ENCODE results near the gene LINS1.
"Not testable (repeated sequence)": the region's sequence is repeated elsewhere in the genome, so short reads cannot be mapped to it uniquely, and the experiment has no call there.

LINS1 gene

DNA sequence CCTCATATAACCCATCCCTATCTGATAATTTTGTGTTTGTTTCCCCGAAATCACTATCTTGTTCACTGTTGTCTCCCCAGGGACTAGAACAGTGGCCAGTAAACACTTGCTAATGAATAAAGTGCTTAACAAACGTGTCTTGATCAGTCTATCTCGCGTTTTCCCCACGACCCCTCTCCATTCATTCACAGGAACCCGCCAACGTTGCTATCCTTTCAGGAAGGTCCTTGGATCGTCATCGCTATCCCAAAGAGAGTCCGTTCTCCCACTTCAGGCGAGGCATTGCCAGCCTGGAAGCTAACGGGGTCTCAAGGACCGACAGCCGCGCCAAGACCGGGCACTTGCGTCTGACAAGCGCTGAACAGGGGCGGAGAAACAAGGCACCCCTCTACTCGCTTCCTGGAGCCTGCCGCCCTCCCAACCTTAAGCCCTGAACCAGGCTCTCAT, 344 bp downstream of the LINS1 start:
- no peak for DNase-seq

DNA sequence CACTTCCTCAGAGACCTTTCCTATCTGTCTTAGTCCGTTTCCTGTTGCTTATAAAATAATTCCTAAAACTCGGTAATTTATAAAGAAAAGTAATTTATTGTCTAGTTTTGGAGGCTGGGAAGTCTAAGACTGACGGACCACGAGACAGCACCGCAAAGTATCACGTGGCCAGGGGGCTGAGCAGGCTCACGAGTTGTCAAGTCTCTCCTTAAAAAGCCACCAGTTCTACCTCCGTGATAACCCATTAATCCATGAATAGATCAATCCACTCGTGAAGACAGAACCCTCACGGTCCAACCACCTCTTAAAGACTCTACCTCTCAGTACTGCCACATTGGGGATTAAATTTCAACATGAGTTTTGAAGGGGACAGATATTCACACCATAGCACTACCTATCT, 821 bp downstream of the LINS1 start:
- no peak for DNase-seq

DNA sequence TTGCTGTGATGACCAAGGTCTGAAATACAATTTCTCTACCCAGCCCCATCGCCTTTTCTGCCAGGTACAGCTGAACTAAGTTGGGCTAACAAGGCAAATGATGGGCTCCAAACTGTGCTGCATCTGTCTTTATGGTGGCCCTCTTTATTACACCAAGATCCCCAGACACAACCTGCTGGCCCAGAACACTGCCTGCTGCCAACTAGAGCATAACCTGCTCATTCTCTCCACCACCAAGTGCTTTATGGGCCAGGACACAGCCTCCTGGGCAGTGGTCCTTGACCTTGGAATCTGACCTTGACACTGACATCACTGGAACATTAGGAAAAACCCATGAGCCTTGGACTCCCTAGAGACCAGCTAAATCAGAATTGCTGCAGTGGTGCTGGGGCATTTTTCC, 3.3 kb downstream of the LINS1 start:
- DNase-seq: no peak

DNA sequence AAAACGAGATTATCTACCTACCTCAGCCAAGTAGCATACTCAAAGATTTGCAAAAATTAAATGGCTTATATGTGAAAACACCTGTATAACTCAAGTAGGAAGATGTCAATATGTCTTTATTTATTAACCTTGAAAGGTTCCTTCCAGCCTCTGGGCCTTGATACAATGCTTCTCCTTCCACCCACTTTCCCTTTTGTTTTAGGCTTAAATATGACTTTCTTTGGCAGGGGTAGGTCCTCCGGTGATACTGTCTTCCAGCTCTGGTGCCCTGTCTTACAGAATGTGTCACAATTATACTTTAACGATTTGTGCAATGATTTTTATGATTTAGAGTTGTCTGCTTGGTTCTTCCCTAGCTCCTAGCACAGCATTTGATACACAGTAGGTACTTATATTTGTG, 4.1 kb downstream of the LINS1 start:
- DNase-seq: no peak

DNA sequence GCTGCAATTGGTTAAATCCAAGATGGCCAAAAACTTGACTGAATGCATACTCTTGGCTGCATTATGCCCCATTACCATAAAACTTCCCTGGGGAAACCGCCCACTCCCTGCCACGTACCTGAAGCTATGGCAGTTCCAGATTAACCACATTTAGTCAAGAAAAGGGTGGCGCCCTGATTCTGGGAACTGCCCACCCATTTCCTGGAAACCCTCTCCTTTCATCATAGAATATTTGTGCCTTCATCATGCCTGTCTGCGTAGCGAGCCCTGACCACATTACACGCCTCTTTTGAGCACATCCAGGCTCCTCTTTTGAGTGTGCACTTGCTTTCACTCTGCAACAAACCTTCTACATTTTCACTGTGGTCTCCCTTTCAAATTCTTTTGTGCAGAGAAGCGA, 5.2 kb downstream of the LINS1 start:
- DNase-seq: peak; percentile 24

DNA sequence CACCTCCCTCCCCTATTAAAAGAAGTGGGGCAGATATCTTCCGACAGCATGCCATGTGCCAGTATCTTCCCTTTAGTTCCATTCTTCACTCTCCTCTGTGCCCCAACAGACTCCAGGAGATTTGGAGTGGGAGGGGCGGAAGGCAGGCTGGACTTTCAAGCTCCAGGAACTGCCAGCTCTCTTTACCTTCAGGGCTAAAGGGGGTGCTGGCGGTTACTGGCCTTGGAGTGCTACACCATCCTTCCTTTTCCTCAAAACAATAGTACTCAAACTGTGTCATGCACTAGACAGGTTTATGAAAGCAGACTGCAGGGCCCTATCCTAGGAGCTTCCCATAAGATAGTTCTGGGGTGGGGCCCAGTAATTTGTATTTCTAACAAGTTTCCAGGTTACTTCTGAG, 6.0 kb downstream of the LINS1 start:
- DNase-seq: no peak

DNA sequence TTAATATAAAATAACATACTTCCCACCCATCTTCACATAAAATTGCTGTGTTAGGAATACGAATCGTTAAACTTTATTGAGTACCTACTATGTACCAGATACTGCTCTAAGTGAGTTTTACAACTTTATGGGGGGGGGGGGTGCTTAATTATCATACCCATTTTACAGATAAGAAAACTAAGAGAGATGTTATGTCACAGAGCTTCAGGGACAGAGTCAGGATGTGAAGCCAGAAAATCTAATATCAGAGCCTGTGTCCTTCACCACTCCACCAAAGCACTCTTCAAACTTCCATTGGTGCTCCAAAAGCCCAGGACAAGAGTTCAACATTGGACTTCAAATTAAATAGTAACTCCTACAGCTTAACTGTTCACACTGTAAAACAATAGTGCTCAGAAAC, 8.6 kb downstream of the LINS1 start:
- DNase-seq: no peak

DNA sequence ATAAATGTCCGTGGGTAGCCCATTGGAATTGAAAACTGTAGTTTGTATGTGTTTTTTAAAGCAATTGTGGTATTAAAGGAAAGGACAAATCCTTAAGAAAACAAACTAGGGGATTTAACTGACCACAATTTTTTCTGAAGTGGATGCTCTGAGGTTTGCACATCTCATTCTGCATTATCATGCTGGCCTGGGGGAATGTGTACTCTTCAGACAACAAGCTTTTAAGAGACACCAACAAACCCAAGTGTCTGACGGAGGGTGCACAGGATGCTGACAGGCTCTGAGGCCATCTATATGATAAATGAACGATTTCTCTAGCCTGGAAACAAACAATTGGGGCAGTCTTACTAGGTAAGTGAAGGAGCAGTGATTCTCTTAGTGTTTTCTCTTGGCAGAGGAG, 9.1 kb downstream of the LINS1 start:
- no peak for DNase-seq

DNA sequence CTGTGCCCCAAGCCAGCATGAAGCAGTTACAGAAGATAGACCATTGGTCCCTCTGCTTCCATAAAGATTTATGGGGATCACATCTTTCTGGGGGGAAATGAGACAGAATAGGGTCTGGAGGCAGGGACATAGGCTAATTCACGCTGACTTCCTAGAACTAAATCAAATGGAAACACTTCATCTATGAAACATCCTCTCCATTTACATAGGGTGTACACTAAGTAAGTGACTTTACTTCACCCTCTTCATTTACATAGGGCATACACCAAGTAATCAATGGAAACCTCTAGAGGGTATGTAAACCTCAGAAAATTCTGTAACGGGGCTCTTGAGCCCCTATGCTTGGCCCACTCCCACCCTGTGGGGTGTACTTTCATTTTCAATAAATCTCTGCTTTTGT, 10.1 kb downstream of the LINS1 start:
- DNase-seq: no peak

DNA sequence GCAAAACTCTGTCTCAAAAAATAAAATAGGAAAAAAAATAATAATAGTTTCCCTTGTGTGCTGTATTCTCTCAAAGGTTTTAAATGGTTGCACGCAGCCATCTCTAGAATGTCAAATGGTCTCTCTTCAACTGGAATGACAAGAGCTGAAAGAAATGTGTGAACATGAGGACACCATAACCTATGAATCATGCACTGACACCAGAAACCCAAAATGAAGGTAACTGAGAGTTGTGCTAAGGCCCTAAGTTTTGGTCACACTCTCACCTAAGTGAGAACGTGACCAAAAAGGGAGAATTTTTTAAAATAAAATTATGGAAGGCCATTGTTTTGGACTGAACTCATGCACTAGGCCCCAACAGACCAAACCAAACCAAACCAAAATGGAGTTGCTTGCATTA, 10.8 kb downstream of the LINS1 start:
- DNase-seq: not testable (repeated sequence)

DNA sequence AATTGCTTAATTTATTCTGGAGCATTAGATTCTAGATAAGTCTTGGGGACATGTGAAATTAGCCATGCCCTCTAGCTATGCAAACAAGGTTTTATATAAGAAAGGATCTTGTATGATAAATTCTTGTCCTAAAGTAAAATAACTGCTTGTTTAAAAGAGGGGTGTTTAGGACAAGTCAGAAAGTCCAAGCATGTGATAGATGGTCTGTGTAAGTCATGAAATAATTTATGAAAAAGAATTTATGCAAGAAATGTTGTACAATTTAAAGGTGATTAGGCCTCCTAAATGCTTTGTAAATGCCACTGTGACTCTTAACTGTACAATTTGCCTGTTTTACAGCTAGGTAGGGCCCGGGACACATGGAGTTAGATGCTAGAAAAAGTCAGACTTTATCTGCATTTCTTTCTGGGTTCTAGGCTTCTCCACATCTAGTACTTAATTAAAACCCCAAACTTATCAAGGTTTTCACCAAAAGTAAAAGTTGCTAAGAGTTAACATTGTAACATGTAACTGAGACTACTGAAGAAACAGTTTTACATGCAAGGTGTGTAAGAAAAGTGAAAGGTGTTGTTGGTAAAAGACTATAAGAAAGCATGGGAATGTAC, 13.2 kb downstream of the LINS1 start:
- DNase-seq: no peak

DNA sequence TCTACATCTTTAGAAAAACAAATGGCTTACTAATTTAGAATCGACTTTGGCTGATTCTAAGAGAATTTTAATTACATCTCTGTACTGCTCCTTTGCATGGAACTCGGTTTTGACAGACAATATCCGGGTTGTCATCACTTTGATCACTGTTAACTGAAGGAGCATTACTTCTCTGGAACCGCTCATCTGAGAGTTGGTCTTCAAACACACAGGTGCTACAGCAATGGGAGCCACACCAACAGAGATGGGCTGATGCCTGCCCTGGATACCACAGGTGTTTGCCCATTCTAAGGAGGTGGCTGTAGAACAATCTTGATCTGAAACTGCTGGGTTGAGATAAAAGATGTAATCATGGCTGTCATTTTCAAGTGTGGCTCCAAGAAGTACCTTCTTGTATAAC, 21.6 kb downstream of the LINS1 start:
- no peak for DNase-seq

DNA sequence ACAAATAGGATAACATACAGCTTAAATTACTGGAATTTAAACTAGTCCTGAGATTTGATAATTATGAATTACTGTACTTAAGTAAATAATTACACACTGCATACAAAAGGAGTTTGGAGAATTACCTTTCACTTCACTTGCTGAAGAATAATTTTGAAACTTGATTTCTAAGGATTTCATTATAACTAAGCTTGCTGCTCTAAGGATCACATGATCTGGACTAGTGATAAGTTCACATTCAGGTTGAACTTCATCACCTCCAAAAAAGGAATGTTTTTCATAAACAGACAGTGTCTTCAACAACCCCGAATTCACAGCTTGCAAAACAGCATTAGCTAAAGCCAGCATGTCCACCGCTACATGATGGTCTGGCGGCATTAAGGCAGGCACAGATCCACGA, 28.5 kb downstream of the LINS1 start:
- no peak for DNase-seq

DNA sequence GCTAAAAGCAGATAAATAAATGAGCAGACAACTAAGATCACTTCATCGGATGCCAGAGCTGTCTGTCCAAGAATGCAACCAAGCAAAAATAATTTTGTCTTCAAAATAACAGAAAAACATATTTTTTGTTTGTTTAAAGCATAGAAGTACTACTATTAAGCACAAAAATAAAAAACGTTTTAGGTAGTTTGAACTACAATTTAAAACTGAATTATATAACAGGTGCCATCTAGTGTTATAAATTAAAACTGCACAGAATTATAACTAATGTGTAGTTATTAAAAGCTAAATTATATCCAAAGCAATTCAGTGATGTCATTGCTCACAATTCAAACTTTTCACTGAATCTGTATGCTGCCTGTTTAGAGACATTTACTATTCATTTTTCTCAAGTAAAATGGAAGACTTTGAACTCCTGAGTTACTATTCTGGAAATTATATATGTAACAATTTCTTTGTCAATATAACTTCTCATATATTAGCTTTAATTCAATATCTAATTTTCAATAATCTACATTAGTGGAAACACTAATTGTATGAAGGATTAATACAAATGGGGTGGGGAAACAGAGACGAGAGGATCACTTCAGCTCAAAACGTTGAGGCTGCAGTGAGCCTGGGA, 29.5 kb downstream of the LINS1 start:
- DNase-seq: no peak

DNA sequence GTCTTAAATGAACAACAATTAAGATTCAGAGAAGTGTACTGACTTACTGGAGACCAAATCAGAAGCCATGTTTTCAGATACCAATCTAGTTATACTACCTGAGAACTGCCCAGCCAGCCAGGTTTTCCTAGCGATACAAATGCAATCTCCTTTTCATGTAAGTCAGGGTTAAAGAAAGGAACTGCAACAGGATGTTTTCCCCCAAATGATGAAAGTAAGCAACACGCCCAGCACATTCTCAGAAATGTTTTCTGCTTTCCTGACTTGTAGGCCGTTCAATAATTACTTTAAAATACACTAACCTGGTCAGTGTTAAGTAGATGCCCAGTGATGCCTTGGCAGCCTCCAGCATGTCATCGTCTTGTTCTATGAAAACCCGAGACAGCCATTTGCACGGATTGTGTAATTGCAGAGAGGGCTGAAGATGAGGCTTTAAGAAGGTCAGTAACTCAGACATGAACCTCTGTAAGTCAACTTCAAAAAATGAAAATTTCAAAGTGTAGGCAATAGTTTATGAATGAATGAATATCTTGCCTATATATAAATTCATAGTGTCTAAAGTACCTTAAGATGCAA, 30.3 kb downstream of the LINS1 start:
- no peak for DNase-seq

DNA sequence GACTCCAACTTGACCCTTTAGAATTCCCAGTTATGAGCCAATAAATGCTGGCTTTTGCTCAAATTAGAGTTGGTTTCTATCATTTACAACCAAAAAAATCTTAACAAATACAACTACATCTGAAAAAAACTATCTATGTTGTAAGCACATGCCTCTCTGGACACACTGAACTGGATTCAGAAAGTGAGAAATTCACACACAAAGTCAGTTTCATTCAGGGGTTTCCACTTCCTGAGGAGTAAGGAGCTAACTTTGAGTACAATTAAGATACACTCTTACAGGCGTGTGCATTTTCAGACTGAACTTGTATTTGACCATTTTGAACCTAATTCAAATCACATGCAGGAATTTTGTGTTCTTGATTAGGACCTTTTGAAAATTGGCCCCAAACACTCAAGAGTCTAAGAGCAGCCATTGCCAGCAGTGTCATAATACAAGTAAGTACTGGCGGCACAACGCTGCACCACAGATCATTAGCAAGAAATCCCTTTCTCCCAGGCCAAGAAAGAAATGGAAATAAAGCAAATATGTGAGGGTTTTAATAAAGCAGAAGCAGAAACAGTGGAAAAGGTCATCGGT, 31.2 kb downstream of the LINS1 start:
- no peak for DNase-seq

DNA sequence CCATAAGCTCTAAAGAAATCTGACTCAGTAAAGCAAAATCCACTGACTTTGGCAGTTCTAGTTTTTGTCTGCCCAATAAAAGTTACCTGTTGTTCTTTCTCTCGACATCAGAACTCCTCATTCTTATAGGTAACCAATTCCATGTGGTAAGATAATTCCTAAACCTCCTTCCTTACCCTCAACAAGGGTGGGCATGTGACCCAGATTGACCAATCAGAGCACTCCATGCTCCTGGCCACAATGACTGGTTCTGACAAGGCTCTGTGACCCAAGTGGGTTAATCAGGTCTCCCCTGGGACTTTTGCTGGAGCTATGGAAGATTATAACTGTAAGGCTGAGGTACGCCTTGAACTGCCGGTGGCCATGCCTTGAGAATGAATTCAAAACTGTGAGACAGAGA, 31.7 kb downstream of the LINS1 start:
- no peak for DNase-seq

DNA sequence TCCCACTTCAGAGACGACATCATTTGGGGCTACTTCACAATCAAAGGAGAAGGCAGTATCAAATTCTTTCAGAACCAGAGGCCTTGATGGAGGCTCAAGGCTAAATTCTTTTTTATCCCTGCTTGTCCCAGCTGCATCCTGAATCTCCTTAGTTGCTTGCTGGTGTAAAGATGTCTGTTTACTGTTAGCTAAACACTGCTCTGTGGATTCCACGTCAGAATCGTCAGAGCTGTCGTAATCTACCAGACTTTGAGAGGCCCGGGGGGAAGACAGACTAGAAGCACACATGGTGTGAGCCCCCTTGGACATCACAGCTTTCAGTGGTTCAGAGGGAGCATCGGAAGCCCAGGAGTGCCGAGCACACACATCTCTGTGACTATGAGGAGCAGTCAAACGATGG, 32.6 kb downstream of the LINS1 start:
- no peak for DNase-seq

DNA sequence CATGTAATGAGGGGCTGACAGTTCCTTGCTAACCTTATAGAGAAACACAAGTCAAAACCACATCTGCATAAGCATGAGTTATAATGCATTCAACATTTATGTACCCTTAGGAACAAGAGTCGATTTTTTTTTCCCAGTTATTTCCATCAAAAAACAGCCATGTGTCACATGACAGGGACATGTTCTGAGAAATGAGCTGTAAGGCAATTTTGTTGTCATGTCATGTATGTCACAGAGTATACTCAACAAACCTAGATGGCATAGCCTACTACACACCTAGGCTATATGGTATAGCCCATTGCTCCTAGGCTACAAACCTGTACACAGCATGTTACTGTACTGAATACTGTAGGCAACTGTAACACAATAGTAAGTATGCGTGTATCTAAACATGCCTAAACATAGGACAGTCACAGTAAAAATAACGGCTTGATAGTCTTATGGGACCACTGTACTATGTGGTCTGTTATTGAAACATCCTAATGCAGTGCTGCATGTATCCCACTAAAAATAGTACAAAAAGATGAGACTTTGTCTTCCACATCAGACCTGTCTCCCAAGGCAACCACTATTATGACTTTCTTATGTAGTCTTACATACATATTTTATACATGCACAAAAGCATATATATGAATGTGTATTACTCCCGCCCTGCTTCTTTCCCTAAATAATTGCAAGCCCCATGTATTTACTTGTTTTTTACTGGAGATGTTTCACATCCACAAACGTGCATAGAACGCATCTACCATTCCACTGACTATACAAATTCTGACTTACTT, 34.9 kb downstream of the LINS1 start:
- no peak for DNase-seq

DNA sequence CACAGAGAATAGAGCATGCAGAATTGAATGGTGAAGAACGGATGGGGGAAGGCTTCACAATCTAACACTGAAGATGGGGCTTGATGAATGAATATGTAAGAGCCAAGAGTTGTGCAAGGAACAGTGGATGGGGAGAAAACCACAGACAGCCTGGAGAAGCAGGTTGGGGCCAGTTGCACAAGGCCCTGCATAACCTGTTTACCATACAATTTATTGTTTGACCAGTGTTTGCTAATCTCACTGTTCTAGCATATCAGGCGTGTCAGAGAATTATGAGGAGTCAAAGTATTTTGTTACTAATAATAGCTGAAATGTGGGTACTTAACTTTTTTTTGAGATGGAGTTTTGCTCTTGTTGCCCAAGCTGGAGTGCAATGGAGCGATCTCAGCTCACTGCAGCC, 36.4 kb downstream of the LINS1 start:
- no peak for DNase-seq

DNA sequence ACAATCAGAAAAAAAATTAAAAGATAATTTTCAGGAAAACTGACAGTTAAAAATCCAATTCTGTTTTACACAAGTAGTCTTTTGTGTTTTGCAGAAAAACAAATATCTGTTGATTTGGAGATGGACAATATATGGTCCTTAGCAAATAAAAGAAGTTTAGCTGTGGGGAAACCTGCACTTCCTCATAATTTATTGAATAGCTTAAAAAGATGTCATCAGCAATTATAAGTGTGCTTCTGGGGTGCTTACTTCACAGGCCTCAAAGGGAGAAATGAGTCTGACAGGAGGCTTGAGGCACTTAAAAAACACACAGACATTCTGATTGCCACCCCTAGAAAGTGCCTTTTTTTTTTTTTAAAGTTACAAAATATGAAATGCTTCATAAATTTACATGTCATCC, 41.7 kb downstream of the LINS1 start:
- DNase-seq: no peak

DNA sequence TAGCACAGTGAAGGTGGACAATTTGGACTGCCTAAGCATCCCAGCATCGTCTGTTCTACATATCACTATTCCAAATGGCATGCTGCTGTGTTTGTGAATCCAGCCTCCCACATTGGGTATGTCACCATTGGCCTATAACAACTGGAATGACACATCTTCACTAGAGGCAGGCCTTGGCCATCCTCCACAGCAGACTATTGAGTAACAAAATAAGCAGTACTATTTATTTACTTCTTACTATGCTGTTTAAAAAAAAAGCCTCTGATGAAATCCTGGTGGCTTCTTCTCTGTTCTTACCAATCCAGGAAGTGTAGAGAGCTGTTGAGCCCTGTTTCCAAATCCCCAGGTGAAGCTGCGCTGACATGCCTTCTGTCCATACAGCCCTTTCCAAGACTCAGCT, 42.7 kb downstream of the LINS1 start:
- no peak for DNase-seq

DNA sequence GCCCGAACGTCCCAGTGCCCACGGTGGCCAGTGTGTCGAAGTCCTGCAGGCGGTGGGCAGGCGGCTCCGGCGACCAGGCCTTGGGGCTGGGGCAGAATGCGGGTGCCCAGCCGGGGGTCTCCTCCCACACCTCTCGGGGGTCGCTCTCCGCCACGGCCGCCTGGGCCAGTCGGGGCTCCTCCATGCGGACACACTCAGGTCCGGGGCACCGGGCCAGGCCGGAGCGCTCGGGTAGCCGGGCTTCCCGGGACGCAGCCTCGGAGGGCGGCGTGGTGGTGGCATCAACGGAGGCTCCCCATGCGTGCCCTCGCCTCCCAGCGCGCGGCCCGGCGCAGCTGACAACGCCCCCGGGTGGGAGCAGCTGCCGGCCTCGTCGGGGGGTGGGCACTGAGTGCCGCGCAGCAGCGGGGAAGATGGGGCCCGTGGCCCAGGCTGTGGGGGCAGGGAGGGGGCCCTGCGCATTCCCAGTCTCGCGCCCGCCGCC, 43.2 kb downstream of the LINS1 start:
- DNase-seq: no peak

DNA sequence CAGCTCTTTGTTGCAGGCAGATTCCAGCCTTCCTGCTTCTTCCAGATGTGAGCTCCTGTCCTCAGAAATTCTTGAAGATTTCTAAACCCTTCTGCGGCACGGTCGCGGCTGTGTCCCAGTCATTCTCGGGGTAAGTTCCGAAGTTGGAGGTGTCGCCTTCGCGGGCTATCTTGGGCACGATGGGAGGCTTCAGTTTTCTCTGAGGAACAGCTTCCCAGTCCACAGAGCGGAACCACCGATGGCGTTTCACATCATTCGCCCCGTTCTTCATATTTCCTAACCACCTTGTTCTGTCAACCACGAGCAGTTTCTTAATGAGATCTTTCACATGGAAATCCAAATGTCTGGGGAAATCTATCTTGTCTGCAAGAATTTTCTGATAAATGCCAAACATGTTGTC, 48.5 kb downstream of the LINS1 start:
- DNase-seq: no peak

Measured in left hindlimb (tissue), 1 donor.